GM18951 (cell line): ENCODE results near the gene TRIM44.
"Not testable (repeated sequence)": the region's sequence is repeated elsewhere in the genome, so short reads cannot be mapped to it uniquely, and the experiment has no call there.

Source experiments
- POLR2A ChIP-seq: IDR thresholded peaks from 4 replicates; pipeline ENCODE4 v1.6.1; 2011; ENCODE audit warnings: mild to moderate bottlenecking; ENCODE audit not compliant: insufficient read length, insufficient read depth; ENCODE audit errors: extremely low read depth
- in situ Hi-C: fragments of 300-500 bp; cut with MboI; formaldehyde crosslinking; loops from one replicate; pipeline ENCODE4 v1.12.0; 2022; ENCODE audit warnings: low sequenced_read_pairs, mixed read lengths, inconsistent platforms; ENCODE audit not compliant: unreplicated experiment

The TRIM44 gene

GRCh38 chr11:35667257-35667656 lies 4.7 kb downstream of the TRIM44 start:
- in situ Hi-C loops = no loop called here
- TF ChIP-seq POLR2A = no peak

- in situ Hi-C loops = not testable (repeated sequence)
Measured at GRCh38 chr11:35668350-35668749, 5.8 kb downstream of the TRIM44 start.

GRCh38 chr11:35671396-35672127 lies 9.0 kb downstream of the TRIM44 start:
- in situ Hi-C loops = no loop called here
- no peak for TF ChIP-seq POLR2A

- in situ Hi-C loops = no loop called here
- no peak for TF ChIP-seq POLR2A
Measured at GRCh38 chr11:35672608-35673007, 10.0 kb downstream of the TRIM44 start.

- in situ Hi-C loops = no loop called here
- no peak for TF ChIP-seq POLR2A
Measured at GRCh38 chr11:35675901-35676610, 13.5 kb downstream of the TRIM44 start.

- TF ChIP-seq POLR2A = no peak
- in situ Hi-C loops = no loop called here
Measured at GRCh38 chr11:35676611-35676965, 14.0 kb downstream of the TRIM44 start.

GRCh38 chr11:35677904-35678303 lies 15.3 kb downstream of the TRIM44 start:
- TF ChIP-seq POLR2A = no peak
- in situ Hi-C loops = no loop called here

GRCh38 chr11:35678471-35678870 lies 15.9 kb downstream of the TRIM44 start:
- no peak for TF ChIP-seq POLR2A
- in situ Hi-C loops = no loop called here

GRCh38 chr11:35678975-35679374 lies 16.4 kb downstream of the TRIM44 start:
- in situ Hi-C loops = no loop called here
- TF ChIP-seq POLR2A = no peak

GRCh38 chr11:35680506-35680905 lies 17.9 kb downstream of the TRIM44 start:
- in situ Hi-C loops = no loop called here
- TF ChIP-seq POLR2A = no peak

GRCh38 chr11:35681163-35681767 lies 18.7 kb downstream of the TRIM44 start:
- in situ Hi-C loops = no loop called here
- TF ChIP-seq POLR2A = no peak

GRCh38 chr11:35682230-35683173 lies 19.9 kb downstream of the TRIM44 start:
- in situ Hi-C loops = no loop called here
- no peak for TF ChIP-seq POLR2A

GRCh38 chr11:35683728-35684339 lies 21.3 kb downstream of the TRIM44 start:
- no peak for TF ChIP-seq POLR2A
- in situ Hi-C loops = no loop called here
